HG02884 (cell line): ENCODE results near the gene OR11G2.
"Not testable (repeated sequence)": the region's sequence is repeated elsewhere in the genome, so short reads cannot be mapped to it uniquely, and the experiment has no call there.

Source experiments
- ATAC-seq: cut with Tn5 transposase; IDR thresholded peaks from one replicate; pipeline ENCODE4 v1.9.1; 2021; ENCODE audit warnings: mild to moderate bottlenecking, moderate library complexity; ENCODE audit not compliant: unreplicated experiment

The OR11G2 gene

GRCh38 chr14:20219033-20219432 lies 28.3 kb downstream of the OR11G2 start:
- ATAC-seq, result no peak

- no peak for ATAC-seq
Measured at GRCh38 chr14:20223410-20223809, 32.7 kb downstream of the OR11G2 start, which contains the start of gene OR11H6. Gene OR11H6 (plus strand): TSS chr14:20223710. CDS start chr14:20223710, 0 bp downstream.

- no peak for ATAC-seq
Measured at GRCh38 chr14:20228681-20229080, 38.0 kb downstream of the OR11G2 start, which contains the start of gene OR11H7. Gene OR11H7 (plus strand): TSS chr14:20228981.

- ATAC-seq, result not testable (repeated sequence)
Measured at GRCh38 chr14:20235415-20235814, 44.7 kb downstream of the OR11G2 start.

GRCh38 chr14:20247646-20248246 lies 57.0 kb downstream of the OR11G2 start:
- ATAC-seq, result no peak
